ENCODE data around the gene RASL10B.
"Not testable (repeated sequence)": the region's sequence is repeated elsewhere in the genome, so short reads cannot be mapped to it uniquely, and the experiment has no call there.

The RASL10B gene

DNA sequence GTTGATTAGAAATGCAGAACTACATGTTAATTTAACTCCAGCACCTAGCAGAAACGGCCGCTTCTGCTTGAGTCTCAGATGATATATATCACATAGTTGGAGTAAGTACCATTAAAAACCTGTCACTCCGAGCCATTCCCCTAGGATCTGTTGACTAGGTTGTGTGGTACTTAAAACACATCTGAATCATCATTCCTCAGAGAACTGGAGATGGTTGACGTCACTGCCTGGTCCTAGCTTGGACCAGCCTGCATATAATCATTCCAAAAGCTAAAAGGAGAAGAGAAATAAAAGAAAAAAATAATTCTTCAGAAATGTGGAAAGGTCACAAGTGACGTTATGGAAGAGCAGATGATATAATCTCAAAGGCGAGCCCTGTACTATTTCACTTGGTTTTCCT, 31.3 kb upstream of the RASL10B start:
- Histone ChIP-seq H3K9ac (ENCODE audit: insufficient read length) (no peak overlapping the region), H3K4me3 (no peak overlapping the region), H3K36me3 (ENCODE audit: insufficient read depth, low read length) (peaks cover 17% of the 10 kb centered on the region), H3K27ac (no peak overlapping the region), H3K9me3 (ENCODE audit: low read depth, low read length) (no peaks in the 10 kb centered on the region)
- TF ChIP-seq EZH2 (IDR thresholded peaks at IDR 0.05) (no peak), POLR2AphosphoS5 (IDR thresholded peaks at IDR 0.05; ENCODE audit: borderline replicate concordance, low read depth, low read length) (no peak)
- DNase-seq (ENCODE audit: low read depth, low spot score), result no peak

DNA sequence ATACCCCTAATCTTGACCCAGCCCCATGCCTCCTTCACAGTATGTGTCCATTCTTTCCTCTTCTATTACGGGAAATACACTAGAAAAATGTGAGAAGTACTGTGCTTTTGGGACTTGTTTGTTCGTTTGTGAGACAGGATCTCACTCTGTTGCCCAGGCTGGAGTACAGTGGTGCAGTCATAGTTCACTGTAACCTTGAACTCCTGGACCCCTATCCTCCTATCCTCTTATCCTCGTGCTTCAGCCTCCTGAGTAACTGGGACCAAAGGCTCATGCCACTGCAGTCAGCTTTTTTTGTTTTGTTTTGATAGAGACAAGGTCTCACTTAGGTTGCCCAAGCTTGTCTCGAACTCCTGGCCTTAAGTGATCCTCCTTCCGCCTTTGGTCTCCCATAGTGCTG, 29.9 kb upstream of the RASL10B start:
- DNase-seq (ENCODE audit: low read depth, low spot score), result no peak
- TF ChIP-seq FOXP2 (optimal IDR thresholded peaks at IDR 0.05; ENCODE audit: control extremely low read depth, extremely low read length, insufficient read depth), result no peak
- TF ChIP-seq EZH2 (IDR thresholded peaks at IDR 0.05), result no peak
- no peak for TF ChIP-seq POLR2AphosphoS5 (IDR thresholded peaks at IDR 0.05; ENCODE audit: borderline replicate concordance, low read depth, low read length)
- Histone ChIP-seq H3K36me3 (ENCODE audit: insufficient read depth, low read length) (peaks cover 10% of the 10 kb centered on the region; the same call in 1 of the 2 replicates), H3K9ac (ENCODE audit: insufficient read length) (no peak overlapping the region), H3K9me3 (ENCODE audit: low read depth, low read length) (no peaks in the 10 kb centered on the region), H3K4me3 (no peak overlapping the region), H3K27ac (no peak overlapping the region)

DNA sequence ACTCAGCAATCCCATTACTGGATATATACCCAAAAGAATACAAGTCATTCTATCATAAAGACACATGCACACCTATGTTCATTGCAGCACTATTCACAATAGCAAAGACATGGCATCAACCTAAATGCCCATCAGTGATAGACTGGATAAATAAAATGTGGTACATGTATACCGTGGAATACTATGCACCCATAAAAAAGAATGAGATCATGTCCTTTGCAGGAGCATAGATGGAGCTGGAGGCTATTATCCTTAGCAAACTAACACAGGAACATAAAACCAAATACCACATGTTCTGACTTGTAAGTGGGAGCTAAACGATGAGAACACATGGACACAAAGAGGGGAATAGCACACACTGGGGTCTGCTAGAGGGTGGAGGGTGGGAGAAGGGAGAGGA, 28.1 kb upstream of the RASL10B start:
- DNase-seq (ENCODE audit: low read depth, low spot score); H3K9me3 ChIP-seq (ENCODE audit: low read depth, low read length); H3K36me3 ChIP-seq (ENCODE audit: insufficient read depth, low read length); H3K27ac ChIP-seq; H3K9ac ChIP-seq (ENCODE audit: insufficient read length); H3K4me3 ChIP-seq: not testable (repeated sequence)

DNA sequence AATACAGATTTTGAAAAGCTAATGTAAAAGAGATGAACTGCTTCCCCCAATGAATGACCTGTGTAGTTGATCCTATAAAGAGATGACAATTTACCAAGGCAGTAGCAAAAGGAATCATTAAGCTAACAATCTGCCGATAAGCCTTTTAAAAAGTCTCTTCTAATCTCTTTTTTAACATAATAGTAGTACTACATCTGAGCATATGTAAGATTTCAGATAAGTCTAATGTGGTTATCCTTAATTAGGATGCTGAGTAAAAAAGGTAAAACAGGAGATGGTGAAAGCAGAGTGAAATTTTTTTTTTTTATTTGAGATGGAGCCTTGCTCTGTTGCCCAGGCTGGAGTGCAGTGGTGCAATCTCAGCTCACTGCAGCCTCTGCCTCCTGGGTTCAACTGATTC, 26.2 kb upstream of the RASL10B start:
- no peak for TF ChIP-seq FOXP2 (optimal IDR thresholded peaks at IDR 0.05; ENCODE audit: control extremely low read depth, extremely low read length, insufficient read depth)
- no peak for TF ChIP-seq EZH2 (IDR thresholded peaks at IDR 0.05)
- TF ChIP-seq POLR2AphosphoS5 (IDR thresholded peaks at IDR 0.05; ENCODE audit: borderline replicate concordance, low read depth, low read length), result no peak
- DNase-seq (ENCODE audit: low read depth, low spot score), result no peak
- H3K9ac ChIP-seq (ENCODE audit: insufficient read length), result no peak overlapping the region
- peaks cover 6% of the 10 kb centered on the region for H3K36me3 ChIP-seq (ENCODE audit: insufficient read depth, low read length)
- no peak overlapping the region for H3K27ac ChIP-seq
- no peak overlapping the region for H3K4me3 ChIP-seq
- H3K9me3 ChIP-seq (ENCODE audit: low read depth, low read length), result no peaks in the 10 kb centered on the region

DNA sequence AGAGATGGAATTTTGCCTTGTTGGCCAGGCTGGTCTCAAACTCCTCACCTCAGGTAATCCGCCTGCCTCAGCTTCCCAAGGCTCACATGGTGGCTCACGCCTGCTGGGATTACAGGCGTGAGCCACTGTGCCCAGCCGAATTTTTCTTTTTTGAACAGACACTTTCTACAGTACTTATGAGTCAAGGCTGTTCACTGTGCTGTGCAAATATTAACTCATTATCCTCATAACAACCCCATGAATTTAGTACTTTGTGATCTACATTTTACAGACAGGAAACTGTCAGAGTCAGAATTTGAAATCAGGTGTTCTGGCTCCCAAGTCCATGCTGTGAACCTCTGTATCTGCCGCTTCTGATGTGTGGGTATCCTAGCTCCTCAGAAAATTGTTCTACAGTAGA, 25.7 kb upstream of the RASL10B start:
- H3K36me3 ChIP-seq (ENCODE audit: insufficient read depth, low read length), result peaks cover 10% of the 10 kb centered on the region
- H3K9ac ChIP-seq (ENCODE audit: insufficient read length), result no peak overlapping the region
- H3K4me3 ChIP-seq, result no peak overlapping the region
- H3K9me3 ChIP-seq (ENCODE audit: low read depth, low read length), result no peaks in the 10 kb centered on the region
- H3K27ac ChIP-seq, result no peak overlapping the region
- TF ChIP-seq FOXP2 (optimal IDR thresholded peaks at IDR 0.05; ENCODE audit: control extremely low read depth, extremely low read length, insufficient read depth) (no peak), POLR2AphosphoS5 (IDR thresholded peaks at IDR 0.05; ENCODE audit: borderline replicate concordance, low read depth, low read length) (no peak), EZH2 (IDR thresholded peaks at IDR 0.05) (no peak)
- DNase-seq (ENCODE audit: low read depth, low spot score), result no peak

DNA sequence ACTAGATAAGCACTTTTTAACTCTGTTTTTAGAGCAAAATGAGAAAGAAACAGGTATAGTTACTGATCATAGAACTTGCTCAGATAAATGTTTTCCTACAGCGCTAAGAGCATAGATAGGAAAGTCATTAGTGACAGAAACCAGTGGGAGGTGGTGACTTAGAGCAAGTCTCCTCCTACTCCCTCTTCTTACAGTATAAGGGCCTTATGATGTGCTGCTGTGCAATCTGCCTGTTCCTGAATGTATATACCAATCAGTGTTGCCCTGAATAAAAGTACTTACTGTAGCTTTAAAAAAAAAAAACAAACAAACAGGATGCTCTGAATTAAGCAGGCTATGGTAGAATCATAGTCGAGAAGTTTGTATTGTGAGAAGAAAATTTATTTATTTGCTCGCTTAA, 23.3 kb upstream of the RASL10B start:
- Histone ChIP-seq H3K4me3 (no peak overlapping the region), H3K9ac (ENCODE audit: insufficient read length) (no peak overlapping the region), H3K36me3 (ENCODE audit: insufficient read depth, low read length) (peaks cover 26% of the 10 kb centered on the region), H3K9me3 (ENCODE audit: low read depth, low read length) (no peaks in the 10 kb centered on the region), H3K27ac (no peak overlapping the region)
- TF ChIP-seq EZH2 (IDR thresholded peaks at IDR 0.05) (no peak), FOXP2 (optimal IDR thresholded peaks at IDR 0.05; ENCODE audit: control extremely low read depth, extremely low read length, insufficient read depth) (no peak), POLR2AphosphoS5 (IDR thresholded peaks at IDR 0.05; ENCODE audit: borderline replicate concordance, low read depth, low read length) (no peak)
- DNase-seq (ENCODE audit: low read depth, low spot score), result no peak

DNA sequence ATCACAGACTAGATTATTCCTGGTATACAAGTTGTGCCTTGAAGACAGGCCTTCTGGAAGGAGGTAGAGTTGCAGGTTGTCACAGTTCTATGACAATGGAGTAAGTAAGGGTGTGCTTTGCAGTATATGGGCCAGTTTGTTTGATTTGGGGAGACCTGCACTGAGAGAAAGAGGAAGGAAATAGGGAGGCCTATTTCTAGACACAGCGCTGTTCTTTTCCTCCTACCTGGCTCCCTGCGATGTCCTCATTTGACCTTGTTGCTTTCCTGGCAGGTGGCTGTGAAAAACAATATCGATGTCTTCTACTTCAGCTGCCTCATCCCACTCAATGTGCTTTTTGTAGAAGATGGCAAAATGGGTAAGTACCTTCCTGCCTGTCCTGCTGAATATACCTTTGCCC, 22.5 kb upstream of the RASL10B start:
- no peak for DNase-seq (ENCODE audit: low read depth, low spot score)
- Histone ChIP-seq H3K9ac (ENCODE audit: insufficient read length) (no peak overlapping the region), H3K9me3 (ENCODE audit: low read depth, low read length) (no peaks in the 10 kb centered on the region)

DNA sequence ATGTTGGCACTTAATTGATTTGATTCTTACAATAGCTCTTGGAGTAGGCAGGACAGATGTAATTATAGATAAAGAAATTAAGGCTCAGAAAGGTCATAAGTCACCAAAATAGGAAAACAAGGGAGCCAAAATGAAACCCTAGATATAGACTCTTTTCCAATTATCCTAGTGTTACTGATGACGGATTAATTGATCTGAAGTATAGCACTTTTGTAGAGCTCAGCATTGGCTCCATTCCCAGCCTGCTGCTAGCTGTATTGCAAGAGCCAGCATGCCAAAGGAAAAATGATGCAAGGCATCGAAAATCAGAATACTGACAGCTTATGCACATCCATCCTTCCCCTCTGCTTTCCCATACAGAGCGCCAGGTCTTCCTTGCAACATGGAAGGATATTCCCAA, 21.6 kb upstream of the RASL10B start:
- TF ChIP-seq FOXP2 (optimal IDR thresholded peaks at IDR 0.05; ENCODE audit: control extremely low read depth, extremely low read length, insufficient read depth) (no peak), POLR2AphosphoS5 (IDR thresholded peaks at IDR 0.05; ENCODE audit: borderline replicate concordance, low read depth, low read length) (no peak), EZH2 (IDR thresholded peaks at IDR 0.05) (no peak)
- peak overlapping the region; percentile 70; the same call in 1 of the 2 replicates for H3K27ac ChIP-seq
- H3K36me3 ChIP-seq (ENCODE audit: insufficient read depth, low read length), result peaks cover 34% of the 10 kb centered on the region
- no peaks in the 10 kb centered on the region for H3K9me3 ChIP-seq (ENCODE audit: low read depth, low read length)
- no peak for DNase-seq (ENCODE audit: low read depth, low spot score)
- H3K4me3 ChIP-seq, result peak overlapping the region; percentile 18; the same call in 1 of the 2 replicates
- peak overlapping the region; percentile 29 for H3K9ac ChIP-seq (ENCODE audit: insufficient read length)

More for the DNA sequence above, 22.5 kb upstream of the RASL10B start:
- Histone ChIP-seq H3K4me3 (no peak overlapping the region), H3K27ac (no peak overlapping the region), H3K36me3 (ENCODE audit: insufficient read depth, low read length) (peaks cover 34% of the 10 kb centered on the region)
- TF ChIP-seq POLR2AphosphoS5 (IDR thresholded peaks at IDR 0.05; ENCODE audit: borderline replicate concordance, low read depth, low read length) (no peak), EZH2 (IDR thresholded peaks at IDR 0.05) (no peak), FOXP2 (optimal IDR thresholded peaks at IDR 0.05; ENCODE audit: control extremely low read depth, extremely low read length, insufficient read depth) (no peak)

DNA sequence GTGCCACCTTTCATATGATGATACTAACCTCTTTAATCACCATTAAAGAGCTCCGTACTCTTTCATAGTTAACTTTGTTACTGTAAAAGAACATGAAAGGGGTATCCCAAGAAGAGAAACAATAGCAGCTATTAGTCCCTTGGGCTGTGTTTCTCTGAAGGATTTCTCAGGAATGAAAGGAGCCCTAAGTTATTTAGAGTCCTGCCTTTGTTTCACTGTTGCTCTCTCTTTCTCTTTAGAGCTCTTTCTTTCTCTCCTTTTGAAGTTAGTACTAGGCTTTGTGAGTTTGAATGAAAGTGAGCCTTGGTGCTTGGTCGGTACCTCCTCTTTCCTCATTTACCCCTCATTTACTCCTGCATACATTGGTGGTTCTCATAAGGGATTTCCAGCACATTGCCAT, 20.5 kb upstream of the RASL10B start:
- peaks cover 34% of the 10 kb centered on the region for H3K36me3 ChIP-seq (ENCODE audit: insufficient read depth, low read length)
- no peak overlapping the region for H3K9ac ChIP-seq (ENCODE audit: insufficient read length)
- H3K4me3 ChIP-seq, result no peak overlapping the region
- H3K27ac ChIP-seq, result no peak overlapping the region
- no peaks in the 10 kb centered on the region for H3K9me3 ChIP-seq (ENCODE audit: low read depth, low read length)
- TF ChIP-seq FOXP2 (optimal IDR thresholded peaks at IDR 0.05; ENCODE audit: control extremely low read depth, extremely low read length, insufficient read depth) (no peak), POLR2AphosphoS5 (IDR thresholded peaks at IDR 0.05; ENCODE audit: borderline replicate concordance, low read depth, low read length) (no peak), EZH2 (IDR thresholded peaks at IDR 0.05) (no peak)
- DNase-seq (ENCODE audit: low read depth, low spot score), result no peak

Data from SK-N-MC (cell line).